Measurements from ENCODE around the gene SPEN.

Gene SPEN

GRCh38 chr1:15933684-15934083 is 86.2 kb downstream of the SPEN start:
- in situ Hi-C loops (cut with MboI; ENCODE audit: low sequenced_read_pairs): no loop called here

- in situ Hi-C loops (cut with MboI; ENCODE audit: low sequenced_read_pairs): no loop called here
Observed at GRCh38 chr1:15934211-15935055, 86.9 kb downstream of the SPEN start.

GRCh38 chr1:15935056-15935950 is 87.8 kb downstream of the SPEN start:
- in situ Hi-C loops (cut with MboI; ENCODE audit: low sequenced_read_pairs): no loop called here

GRCh38 chr1:15936025-15936424 is 88.5 kb downstream of the SPEN start:
- in situ Hi-C loops (cut with MboI; ENCODE audit: low sequenced_read_pairs): no loop called here

- in situ Hi-C loops (cut with MboI; ENCODE audit: low sequenced_read_pairs): no loop called here
Observed at GRCh38 chr1:15937146-15937545, 89.6 kb downstream of the SPEN start.

GRCh38 chr1:15937706-15938168 is 90.2 kb downstream of the SPEN start:
- in situ Hi-C loops (cut with MboI; ENCODE audit: low sequenced_read_pairs): no loop called here

- in situ Hi-C loops (cut with MboI; ENCODE audit: low sequenced_read_pairs): no loop called here
Observed at GRCh38 chr1:15938628-15939161, 91.2 kb downstream of the SPEN start.

GRCh38 chr1:15939181-15940109 is 91.9 kb downstream of the SPEN start:
- in situ Hi-C loops (cut with MboI; ENCODE audit: low sequenced_read_pairs): no loop called here

- in situ Hi-C loops (cut with MboI; ENCODE audit: low sequenced_read_pairs): no loop called here
Observed at GRCh38 chr1:15940110-15941043, 92.9 kb downstream of the SPEN start.

- in situ Hi-C loops (cut with MboI; ENCODE audit: low sequenced_read_pairs): no loop called here
Observed at GRCh38 chr1:15941044-15941840, 93.7 kb downstream of the SPEN start.

GRCh38 chr1:15941899-15942660 is 94.6 kb downstream of the SPEN start:
- in situ Hi-C loops (cut with MboI; ENCODE audit: low sequenced_read_pairs): no loop called here

- in situ Hi-C loops (cut with MboI; ENCODE audit: low sequenced_read_pairs): no loop called here
Observed at GRCh38 chr1:15942661-15943327, 95.3 kb downstream of the SPEN start.

GRCh38 chr1:15943328-15943991 is 96.0 kb downstream of the SPEN start:
- in situ Hi-C loops (cut with MboI; ENCODE audit: low sequenced_read_pairs): no loop called here

GRCh38 chr1:15943992-15944307 is 96.4 kb downstream of the SPEN start:
- in situ Hi-C loops (cut with MboI; ENCODE audit: low sequenced_read_pairs): no loop called here

GRCh38 chr1:15944308-15945010 is 97.0 kb downstream of the SPEN start:
- in situ Hi-C loops (cut with MboI; ENCODE audit: low sequenced_read_pairs): no loop called here
